GM23248 (cell line): ENCODE measurements around the gene TLL2.

Experiments
- EZH2 ChIP-seq: fragments of 200-600 bp; sonication (generic); IDR thresholded peaks from 2 replicates; pipeline ENCODE4 v1.6.1; 2018; ENCODE audit warnings: antibody characterized with exemption, mild to moderate bottlenecking; ENCODE audit not compliant: insufficient read depth, poor library complexity, severe bottlenecking
- EZH2phosphoT487 ChIP-seq: fragments of 200-600 bp; sonication (generic); IDR thresholded peaks from 2 replicates; pipeline ENCODE4 v1.6.1; 2018; ENCODE audit warnings: antibody characterized with exemption, moderate library complexity, mild to moderate bottlenecking, low read depth; ENCODE audit not compliant: insufficient read depth

- TF ChIP-seq EZH2 (no peak), EZH2phosphoT487 (no peak)
Observed at GRCh38 chr10:96493254-96493653, 20.5 kb downstream of the TLL2 start.
